HCT116 (cell line): Measurements from ENCODE around the gene NTN5. TPM values are rescaled to one million over a fixed set of nuclear protein-coding genes. Genes with fewer than 3 reads are reported as not detected.

ENCODE experiments used
- ATAC-seq: fragments of 200-7000 bp; cut with Tn5 transposase; 2 replicates; pipeline ENCODE4 v1.9.1; 2020; ENCODE audit warnings: mild to moderate bottlenecking, moderate library complexity
- BruUV-seq: library from RNA; stranded (reverse); fragments of 400-500 nt; replicated peaks from 2 replicates; lab custom pipeline; 2021; lab: Mats Ljungman, UMichigan
- CTCF ChIA-PET: fragments of 300-600 bp; sonication (Branson Sonifier 250); formaldehyde crosslinking; loops from one replicate; lab custom pipeline; 2021; ENCODE audit warnings: antibody characterized with exemption; lab: Charles Lee
- POLR2A ChIA-PET: fragments of 300-600, 350-600 bp; sonication (Branson Sonifier 250); formaldehyde crosslinking; loops from one replicate; lab custom pipeline; 2021; ENCODE audit warnings: antibody characterized with exemption; lab: Charles Lee
- RAD21 ChIA-PET, 2 experiments: fragments of 300-600 bp; sonication (Branson Sonifier 250); formaldehyde crosslinking; loops; one replicate each; lab custom pipeline; 2023; ENCODE audit warnings: low total read pairs in 2 of 2; ENCODE audit not compliant: uncharacterized antibody in 2 of 2, unreplicated experiment in 2 of 2, low non-redundant PET in 1 of 2; lab: Charles Lee
- DNase-seq: peaks from one replicate; pipeline ENCODE4 v3.0.0-alpha.2; 2010; ENCODE audit warnings: low read depth, low spot score
- H2AFZ ChIP-seq: fragments of 200-600 bp; shearing (Covaris generic), sonication (generic); 2 replicates; pipeline ENCODE4 v1.6.1; 2017; ENCODE audit warnings: low read depth, mixed run types, mixed read lengths, antibody characterized with exemption, low read length; ENCODE audit not compliant: poor library complexity, severe bottlenecking
- H3K27ac ChIP-seq: 2 replicates; pipeline ENCODE4 v1.5.1; 2012; ENCODE audit warnings: low read depth, low read length
- H3K27me3 ChIP-seq: fragments of 200-600 bp; sonication (generic); 2 replicates; pipeline ENCODE4 v1.6.1; 2016; ENCODE audit warnings: mixed run types, low read length, mixed read lengths; ENCODE audit not compliant: insufficient read depth
- H3K36me3 ChIP-seq, 2 experiments: fragments of 200-500 bp in 1 of 2; fragments of 200-600 bp in 1 of 2; sonication (Bioruptor generic) in 1 of 2; sonication (generic) in 1 of 2; 2 replicates each; pipeline versions ENCODE4 v1.5.1 to v1.6.1; 2014 to 2016; ENCODE audit warnings: low read length in 2 of 2, inconsistent platforms in 1 of 2, mixed read lengths in 1 of 2, mixed run types in 1 of 2; ENCODE audit not compliant: insufficient read depth in 2 of 2, control insufficient read depth in 1 of 2
- H3K4me1 ChIP-seq, 2 experiments: fragments of 200-600 bp in 1 of 2; sonication (generic) in 1 of 2; 2 replicates each; pipeline versions ENCODE4 v1.5.1 to v1.6.1; 2012 to 2017; ENCODE audit warnings: low read length in 2 of 2, inconsistent platforms in 1 of 2, mild to moderate bottlenecking in 1 of 2, mixed read lengths in 1 of 2, mixed run types in 1 of 2, moderate library complexity in 1 of 2; ENCODE audit not compliant: insufficient read depth in 2 of 2, control insufficient read depth in 1 of 2
- H3K4me2 ChIP-seq: fragments of 200-600 bp; sonication (generic); 2 replicates; pipeline ENCODE4 v1.6.1; 2017; ENCODE audit warnings: mixed run types, low read length, mixed read lengths
- H3K4me3 ChIP-seq, 2 experiments: fragments of 200-600 bp in 1 of 2; sonication (generic) in 1 of 2; replicated peaks in 1 of 2; 2 replicates each; pipeline ENCODE4 v1.5.1; 2011 to 2016; ENCODE audit warnings: low read length in 2 of 2, control low read depth in 1 of 2, low read depth in 1 of 2, mild to moderate bottlenecking in 1 of 2, mixed read lengths in 1 of 2, mixed run types in 1 of 2
- H3K79me2 ChIP-seq: fragments of 200-600 bp; sonication (generic); 2 replicates; pipeline ENCODE4 v1.6.1; 2017; ENCODE audit warnings: mild to moderate bottlenecking, mixed run types, low read length, moderate library complexity, mixed read lengths; ENCODE audit not compliant: insufficient read depth
- H3K9ac ChIP-seq: fragments of 200-600 bp; sonication (generic); 2 replicates; pipeline ENCODE4 v1.6.1; 2016; ENCODE audit warnings: low read length, mixed read lengths
- H3K9me2 ChIP-seq: fragments of 200-600 bp; sonication (generic), shearing (Covaris generic); 2 replicates; pipeline ENCODE4 v1.6.1; 2017; ENCODE audit warnings: mixed run types, mild to moderate bottlenecking, moderate library complexity; ENCODE audit not compliant: insufficient read depth
- H3K9me3 ChIP-seq, 2 experiments: fragments of 200-500 bp in 1 of 2; fragments of 200-600 bp in 1 of 2; sonication (Bioruptor generic) in 1 of 2; sonication (generic) in 1 of 2; 2 replicates each; pipeline ENCODE4 v1.6.1; 2014 to 2017; ENCODE audit warnings: low read length in 2 of 2, mixed read lengths in 2 of 2, inconsistent platforms in 1 of 2, low read depth in 1 of 2, mild to moderate bottlenecking in 1 of 2, mixed run types in 1 of 2, moderate library complexity in 1 of 2; ENCODE audit not compliant: control insufficient read depth in 1 of 2, insufficient read depth in 1 of 2
- H4K20me1 ChIP-seq: fragments of 200-600 bp; sonication (generic), shearing (Covaris generic); 2 replicates; pipeline ENCODE4 v1.6.1; 2017; ENCODE audit warnings: mixed run types, mild to moderate bottlenecking, moderate library complexity; ENCODE audit not compliant: insufficient read depth
- EGR1 ChIP-seq: IDR thresholded peaks from 2 replicates; pipeline ENCODE4 v1.6.1; 2012; ENCODE audit warnings: low read depth
- ELF1 ChIP-seq: IDR thresholded peaks from 2 replicates; pipeline ENCODE4 v1.6.1; 2012; ENCODE audit warnings: low read depth, borderline replicate concordance
- EZH2 ChIP-seq: fragments of 200-600 bp; sonication (generic); IDR thresholded peaks from 2 replicates; pipeline ENCODE4 v1.6.1; 2017; ENCODE audit warnings: antibody characterized with exemption, mixed run types
- EZH2phosphoT487 ChIP-seq: fragments of 200-600 bp; IDR thresholded peaks from 2 replicates; pipeline ENCODE4 v1.6.1; 2018; ENCODE audit warnings: antibody characterized with exemption, borderline replicate concordance
- JUND ChIP-seq: IDR thresholded peaks from 2 replicates; pipeline ENCODE4 v1.6.1; 2012
- POLR2A ChIP-seq: IDR thresholded peaks from 2 replicates; pipeline ENCODE4 v1.7.0; 2011; ENCODE audit warnings: borderline replicate concordance; ENCODE audit not compliant: insufficient read depth, insufficient read length; ENCODE audit errors: extremely low read depth
- YY1 ChIP-seq: IDR thresholded peaks from 2 replicates; pipeline ENCODE4 v1.6.1; 2011; ENCODE audit warnings: low read length, low read depth, moderate library complexity, mild to moderate bottlenecking; ENCODE audit not compliant: insufficient replicate concordance; ENCODE audit errors: extremely low read depth
- intact Hi-C: fragments of 100-400 bp; cut with micrococcal nuclease; formaldehyde crosslinking; loops from 2 replicates; pipeline ENCODE4 v1.10.0; 2022
- total RNA-seq: library from RNA; stranded (reverse); gene quantifications from one replicate; pipeline ENCODE4 v1.2.1, GENCODE V29; 2021; ENCODE audit not compliant: unreplicated experiment
- TF ChIP-seq, protein P1 (sequence below): IDR thresholded peaks from 2 replicates; pipeline ENCODE4 v1.6.1; 2012
- TF ChIP-seq, protein P2 (sequence below), 3 experiments: fragments of 200-600 bp in 1 of 3; sonication (generic) in 1 of 3; IDR thresholded peaks in 2 of 3; conservative IDR thresholded peaks in 1 of 3; 2 replicates each; pipeline ENCODE4 v1.5.1; 2012 to 2017; ENCODE audit warnings: low read depth in 2 of 3, low read length in 2 of 3, antibody characterized with exemption in 1 of 3, borderline replicate concordance in 1 of 3, control low read depth in 1 of 3, mild to moderate bottlenecking in 1 of 3, mixed read lengths in 1 of 3, mixed run types in 1 of 3, moderate library complexity in 1 of 3; ENCODE audit not compliant: insufficient read depth in 1 of 3

NTN5 gene
- total RNA-seq, 1 experiment from 2014 or later = 3.1 TPM

DNA sequence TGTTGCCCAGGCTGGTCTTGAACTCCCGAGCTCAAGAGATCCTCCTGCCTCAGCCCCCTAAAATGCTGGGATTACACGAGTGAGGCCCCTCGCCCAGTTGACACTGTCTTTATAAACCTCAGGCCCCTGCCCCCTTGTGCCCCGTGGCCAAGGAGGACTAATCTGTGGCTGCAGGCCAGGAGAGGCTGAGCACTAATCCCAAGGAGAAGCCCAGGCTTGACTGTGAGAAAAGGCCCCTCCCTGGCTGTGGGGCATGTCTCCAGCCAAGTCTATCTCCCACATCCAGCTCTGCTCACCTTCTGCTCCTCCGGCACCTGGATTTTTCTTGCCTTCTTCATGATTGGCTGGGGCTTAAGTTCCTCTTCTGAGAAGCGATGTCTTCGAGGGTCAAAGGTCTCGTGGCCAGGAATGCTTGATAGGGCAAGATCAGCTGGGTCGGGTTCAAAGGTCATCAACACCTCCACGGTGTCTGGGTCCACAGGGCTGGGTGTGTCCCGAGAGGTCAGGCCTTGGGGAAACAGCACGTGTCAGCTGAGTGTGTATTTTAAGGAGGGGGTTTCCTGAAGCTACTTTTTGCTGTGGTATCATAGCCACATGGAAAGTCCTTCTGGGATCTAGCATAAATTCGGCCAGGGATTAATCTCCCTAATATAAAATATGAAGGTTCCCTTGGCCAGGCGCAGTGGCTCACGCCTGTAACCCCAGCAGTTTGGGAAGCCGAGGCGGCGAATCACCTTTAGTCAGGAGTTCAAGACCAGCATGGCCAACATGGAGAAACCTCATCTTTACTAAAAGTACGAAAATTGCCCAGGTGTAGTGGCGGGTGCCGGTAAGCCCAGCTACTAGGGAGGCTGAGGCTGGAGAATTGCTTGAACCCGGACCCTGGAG lies 39.4 kb downstream of the NTN5 start:
- Histone ChIP-seq H3K4me3 (peak overlapping the region; percentile 43 to 83), H3K4me1 (peaks cover 38 to 79% of the 10 kb centered on the region in 2 experiments), H3K9me2 (no peaks in the 10 kb centered on the region), H4K20me1 (no peaks in the 10 kb centered on the region), H3K4me2 (peak overlapping the region; percentile 93), H3K79me2 (peaks cover 18% of the 10 kb centered on the region), H3K27ac (peak overlapping the region; percentile 95), H3K27me3 (no peaks in the 10 kb centered on the region), H3K36me3 (peaks cover 2 to 13% of the 10 kb centered on the region in 2 experiments; a peak in 1 of 4 replicates)
- no peak for ATAC-seq
- BruUV-seq = no TSS peak
- intact Hi-C loops = no loop called here
- ChIA-PET RAD21 (interaction anchor here in 1 of 2 experiments (1.0 kb wide), 1 partner anchor 14 kb away, joined by 3 read pairs; the partner anchor contains the start of genes RPL18 and SPHK2), POLR2A (interaction anchor here (0.6 to 2.6 kb wide), 6 partner anchors 9 to 156 kb away, joined by 3 to 16 read pairs (median 7); partner anchors contain the start of genes CA11, RPL18 and SPHK2)
- TF ChIP-seq JUND (no peak), EZH2 (no peak), POLR2A (no peak), EGR1 (no peak), EZH2phosphoT487 (no peak), ELF1 (no peak), YY1 (no peak)
- TF ChIP-seq, protein P1, sequence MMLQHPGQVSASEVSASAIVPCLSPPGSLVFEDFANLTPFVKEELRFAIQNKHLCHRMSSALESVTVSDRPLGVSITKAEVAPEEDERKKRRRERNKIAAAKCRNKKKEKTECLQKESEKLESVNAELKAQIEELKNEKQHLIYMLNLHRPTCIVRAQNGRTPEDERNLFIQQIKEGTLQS = no peak
- TF ChIP-seq, protein P2, sequence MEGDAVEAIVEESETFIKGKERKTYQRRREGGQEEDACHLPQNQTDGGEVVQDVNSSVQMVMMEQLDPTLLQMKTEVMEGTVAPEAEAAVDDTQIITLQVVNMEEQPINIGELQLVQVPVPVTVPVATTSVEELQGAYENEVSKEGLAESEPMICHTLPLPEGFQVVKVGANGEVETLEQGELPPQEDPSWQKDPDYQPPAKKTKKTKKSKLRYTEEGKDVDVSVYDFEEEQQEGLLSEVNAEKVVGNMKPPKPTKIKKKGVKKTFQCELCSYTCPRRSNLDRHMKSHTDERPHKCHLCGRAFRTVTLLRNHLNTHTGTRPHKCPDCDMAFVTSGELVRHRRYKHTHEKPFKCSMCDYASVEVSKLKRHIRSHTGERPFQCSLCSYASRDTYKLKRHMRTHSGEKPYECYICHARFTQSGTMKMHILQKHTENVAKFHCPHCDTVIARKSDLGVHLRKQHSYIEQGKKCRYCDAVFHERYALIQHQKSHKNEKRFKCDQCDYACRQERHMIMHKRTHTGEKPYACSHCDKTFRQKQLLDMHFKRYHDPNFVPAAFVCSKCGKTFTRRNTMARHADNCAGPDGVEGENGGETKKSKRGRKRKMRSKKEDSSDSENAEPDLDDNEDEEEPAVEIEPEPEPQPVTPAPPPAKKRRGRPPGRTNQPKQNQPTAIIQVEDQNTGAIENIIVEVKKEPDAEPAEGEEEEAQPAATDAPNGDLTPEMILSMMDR (IDR thresholded peaks at IDR 0.05 in 2 of 3, conservative IDR thresholded peaks at IDR 0.05 in 1 of 3; ENCODE audit: borderline replicate concordance in 1 of 3, insufficient read depth in 1 of 3, low read depth in 2 of 3, low read length in 2 of 3) = no peak
- TF ChIP-seq, all 23 proteins: peak for 0
- Histone ChIP-seq H3K9ac (peak overlapping the region; percentile 96), H3K9me3 (no peaks in the 10 kb centered on the region), H2AFZ (no peak overlapping the region)
- CTCF ChIA-PET = no interaction called here
- DNase-seq = no peak
